ENCODE results near the gene INTS4.
"Not testable (repeated sequence)": the region's sequence is repeated elsewhere in the genome, so short reads cannot be mapped to it uniquely, and the experiment has no call there.

The INTS4 gene

DNA sequence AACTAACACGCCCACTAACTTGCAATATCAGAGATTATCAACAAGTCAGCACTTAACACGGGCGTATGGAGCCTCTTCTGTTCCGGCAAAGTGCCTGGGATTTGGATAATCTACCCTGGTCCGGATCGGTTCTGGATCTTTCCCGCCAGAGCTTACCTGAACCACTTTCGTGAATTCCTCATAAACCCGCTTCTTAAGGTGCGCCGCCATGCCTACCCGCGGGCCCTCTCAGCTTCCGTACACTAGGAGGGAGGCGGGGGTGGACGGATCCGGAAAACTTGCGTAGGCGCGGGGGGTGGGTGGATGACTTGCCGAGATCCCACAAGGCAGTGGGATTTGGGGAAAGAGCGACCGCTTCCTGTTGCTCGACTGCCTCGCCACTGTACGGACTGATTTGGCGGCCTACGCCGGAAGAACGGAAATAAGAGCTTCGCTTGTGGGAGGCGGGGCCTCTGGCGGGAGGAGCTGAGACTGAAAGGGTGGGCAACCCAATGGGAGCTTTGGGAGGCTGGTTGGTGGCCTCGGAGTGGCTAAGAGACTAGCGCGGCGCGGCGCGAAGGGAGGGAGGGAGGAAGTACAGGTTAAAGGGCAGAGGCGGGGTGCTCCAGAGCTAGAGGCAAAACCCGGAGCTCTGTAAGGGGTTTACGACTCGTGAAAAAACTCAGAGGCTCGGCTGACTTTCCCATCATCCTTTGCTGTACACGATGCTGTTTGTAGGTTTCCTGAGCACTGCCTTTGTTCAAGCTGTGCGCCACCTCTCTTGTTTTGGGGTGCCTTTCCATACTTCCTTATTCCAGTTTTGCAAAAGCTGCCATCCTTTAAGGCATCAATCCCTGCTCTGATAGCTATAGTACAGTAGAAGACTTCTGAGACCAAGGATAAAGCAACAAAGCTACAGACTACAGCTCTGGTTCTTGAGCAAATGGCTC lies at the start of gene INTS4:
Gene INTS4 (minus strand): TSS at position 235 of the 929 bp plus-strand sequence. CDS start 25 bp downstream, at position 210.
- peak; percentile 100 for DNase-seq

- no peak for DNase-seq
Observed at GRCh38 chr11:78041843-78042440, 47.5 kb upstream of the INTS4 start.

DNA sequence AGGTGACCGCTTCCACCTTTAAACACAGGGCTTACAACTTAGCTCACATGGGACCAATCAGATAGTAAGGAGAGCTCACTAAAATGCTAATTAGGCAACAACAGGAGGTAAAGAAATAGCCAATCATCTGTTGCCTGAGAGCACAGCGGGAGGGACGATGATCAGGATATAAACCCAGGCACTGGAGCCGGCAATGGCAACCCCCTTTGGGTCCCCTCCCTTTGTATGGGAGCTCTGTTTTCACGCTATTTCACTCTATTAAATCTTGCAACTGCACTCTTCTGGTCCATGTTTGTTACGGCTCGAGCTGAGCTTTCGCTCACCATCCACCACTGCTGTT lies 46.9 kb upstream of the INTS4 start:
- DNase-seq: not testable (repeated sequence)

DNA sequence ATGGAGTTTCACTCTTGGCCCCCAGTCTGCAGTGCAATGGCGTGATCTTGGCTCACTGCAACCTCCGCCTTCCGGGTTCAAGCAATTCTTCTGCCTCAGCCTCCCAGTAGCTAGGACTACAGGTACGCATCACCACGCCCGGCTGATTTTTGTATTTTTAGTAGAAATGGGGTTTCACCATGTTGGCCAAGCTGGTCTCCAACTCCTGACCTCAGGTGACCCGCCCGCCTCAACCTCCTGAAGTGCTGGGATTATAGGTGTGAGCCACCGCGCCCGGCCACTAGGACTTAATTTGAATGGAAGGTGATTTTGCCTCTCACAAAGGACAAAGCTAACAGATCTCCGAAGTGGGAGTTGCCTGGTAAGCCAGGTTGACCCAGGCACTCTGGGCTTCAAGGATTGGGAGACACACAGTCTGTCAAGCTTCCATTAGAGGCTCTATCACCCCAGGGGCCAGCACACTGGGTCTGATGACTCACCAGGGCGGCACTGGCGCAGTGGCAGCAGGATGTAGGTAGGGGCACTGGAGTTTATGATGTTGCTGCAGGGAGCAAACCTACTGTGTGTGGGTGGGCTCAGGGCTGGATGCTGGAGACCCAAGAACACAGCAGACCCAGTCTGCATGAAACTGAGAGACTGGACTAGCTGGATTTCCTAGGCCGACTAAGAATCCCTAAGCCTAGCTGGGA lies 46.4 kb upstream of the INTS4 start:
- DNase-seq: peak; percentile 43

DNA sequence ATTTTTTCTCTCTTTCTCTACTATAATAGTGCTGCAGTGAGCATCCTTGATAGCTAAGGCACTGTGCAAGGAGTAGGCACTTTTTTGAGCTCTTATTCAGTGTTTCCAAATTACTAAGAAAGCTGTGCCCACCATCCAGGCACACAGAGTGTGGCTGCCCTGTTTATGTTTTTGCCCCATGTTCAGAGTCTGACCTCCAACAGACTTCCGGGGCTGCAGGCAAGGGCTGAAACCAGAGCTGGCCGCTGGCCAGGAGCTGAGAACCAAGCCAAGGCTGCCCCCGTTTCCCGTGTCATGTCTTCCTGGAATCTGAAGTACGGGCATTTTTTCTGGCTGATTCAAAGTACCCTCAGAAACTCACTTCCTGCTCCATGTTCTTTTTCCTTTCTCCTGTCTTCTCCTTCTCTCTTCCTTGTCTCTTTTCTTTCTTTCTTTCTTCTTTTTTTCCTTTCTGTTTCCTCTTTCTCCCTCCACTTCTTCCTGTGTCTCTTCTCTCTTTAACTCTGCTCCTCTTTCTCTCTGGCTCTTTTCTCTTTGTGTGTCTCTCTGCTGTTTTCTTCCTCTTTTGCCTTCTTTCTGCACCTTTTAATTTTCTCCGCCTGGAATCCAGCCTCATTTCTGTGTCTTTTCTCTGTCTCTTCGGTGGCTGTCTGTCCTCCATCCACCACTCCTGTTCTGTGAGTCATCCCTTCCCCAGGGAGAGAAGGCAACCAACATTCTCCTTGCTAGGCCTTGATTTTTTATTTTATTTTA lies 45.6 kb upstream of the INTS4 start:
- peak; percentile 92 for DNase-seq

DNA sequence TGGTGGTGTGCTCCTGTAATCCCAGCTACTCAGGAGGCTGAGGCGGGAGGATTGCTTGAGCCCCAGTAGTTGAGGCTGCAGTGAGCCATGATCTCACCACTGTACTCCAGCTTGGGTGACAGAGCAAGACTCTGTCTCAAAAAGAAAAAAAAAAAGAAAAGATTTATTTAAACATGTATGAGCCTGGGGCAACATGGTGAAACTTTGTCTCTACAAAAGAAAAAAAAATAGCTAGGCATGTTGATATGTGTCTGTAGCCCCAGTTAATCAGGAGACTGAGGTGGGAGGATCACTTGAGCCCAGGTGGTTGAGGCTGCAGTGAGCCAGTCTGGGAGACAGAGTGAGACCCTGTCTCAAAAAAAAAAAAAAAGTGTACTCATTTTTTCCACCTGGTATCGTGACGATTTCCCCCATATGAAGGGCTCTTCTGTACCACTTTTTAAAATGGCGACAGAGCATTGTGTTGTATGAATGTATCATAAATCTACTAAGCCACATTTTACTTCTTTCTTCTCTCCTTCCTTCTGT lies 45.0 kb upstream of the INTS4 start:
- no peak for DNase-seq

DNA sequence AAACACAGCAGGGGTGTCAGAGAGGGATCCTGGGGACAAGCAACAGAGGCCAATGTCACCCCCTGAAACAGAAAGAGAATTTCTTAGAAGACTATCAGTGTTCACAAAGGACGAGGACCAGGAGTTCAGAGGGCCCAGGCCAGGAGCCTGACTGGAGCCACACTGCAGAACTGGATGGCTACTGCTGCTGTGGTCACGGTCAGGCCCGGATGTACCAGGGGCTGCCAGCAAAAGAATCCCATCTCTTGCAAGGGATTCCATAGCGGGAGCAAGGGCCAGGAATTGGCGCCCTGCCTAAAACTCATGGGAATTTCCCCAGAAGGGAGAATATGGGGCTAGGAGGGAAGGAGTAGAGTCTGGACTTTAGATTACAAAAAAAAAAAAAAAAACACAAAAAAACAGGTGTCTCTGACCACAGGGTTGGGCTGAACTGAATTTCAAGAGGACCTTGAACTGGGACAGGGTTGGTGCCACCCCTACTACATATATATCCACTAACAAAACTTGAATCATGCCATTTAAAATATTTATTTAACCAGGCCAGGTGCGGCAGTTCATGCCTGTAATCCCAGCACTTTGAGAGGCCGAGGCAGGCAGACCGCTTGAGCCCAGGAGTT lies 44.3 kb upstream of the INTS4 start:
- DNase-seq: peak; percentile 80

GRCh38 chr11:78037825-78038620 lies 43.6 kb upstream of the INTS4 start:
- no peak for DNase-seq

GRCh38 chr11:78037056-78037455 lies 42.6 kb upstream of the INTS4 start:
- DNase-seq: peak; percentile 45

DNA sequence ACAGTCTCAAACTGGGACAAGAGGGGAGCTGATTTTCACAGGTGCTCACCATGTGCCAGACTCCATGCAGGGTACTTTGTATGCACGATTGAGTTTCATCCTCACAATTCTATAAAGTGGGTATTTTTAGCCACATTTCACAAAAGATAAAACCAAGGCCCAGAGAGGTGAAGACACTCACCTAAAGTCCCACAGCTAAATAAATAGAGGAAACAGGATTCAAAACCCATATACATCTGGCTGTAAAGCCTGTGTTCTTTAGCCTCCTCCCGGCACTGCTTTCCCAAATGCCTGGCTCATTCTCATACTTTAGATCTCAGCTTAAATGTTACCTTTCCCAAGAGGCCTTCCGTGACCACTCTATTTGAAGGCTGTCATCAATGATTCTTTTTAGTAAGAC lies 41.8 kb upstream of the INTS4 start:
- DNase-seq: no peak

- DNase-seq: no peak
Observed at GRCh38 chr11:78034623-78035022, 40.2 kb upstream of the INTS4 start.

DNA sequence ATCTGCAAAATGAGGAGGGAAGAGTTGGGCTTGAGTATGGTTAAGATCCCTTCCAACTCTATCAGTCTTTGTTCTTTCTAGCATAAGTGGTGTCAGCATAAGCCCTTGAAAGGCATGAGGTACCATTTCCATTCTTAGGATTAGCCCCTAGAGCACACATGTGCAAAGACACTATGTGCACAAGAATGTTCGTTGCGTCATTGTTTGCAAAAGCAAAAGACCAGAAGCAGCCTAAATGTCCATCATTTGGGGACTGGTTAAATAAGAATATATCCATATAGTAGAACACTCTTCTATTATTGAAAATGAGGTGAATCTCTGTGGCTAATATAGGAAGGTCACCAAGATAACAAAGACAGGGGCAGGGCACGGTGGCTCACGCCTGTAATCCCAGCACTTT lies 38.6 kb upstream of the INTS4 start:
- no peak for DNase-seq

- DNase-seq: peak; percentile 56
Observed at GRCh38 chr11:78032090-78032489, 37.6 kb upstream of the INTS4 start.

GRCh38 chr11:78031629-78032028 lies 37.2 kb upstream of the INTS4 start:
- DNase-seq: no peak

DNA sequence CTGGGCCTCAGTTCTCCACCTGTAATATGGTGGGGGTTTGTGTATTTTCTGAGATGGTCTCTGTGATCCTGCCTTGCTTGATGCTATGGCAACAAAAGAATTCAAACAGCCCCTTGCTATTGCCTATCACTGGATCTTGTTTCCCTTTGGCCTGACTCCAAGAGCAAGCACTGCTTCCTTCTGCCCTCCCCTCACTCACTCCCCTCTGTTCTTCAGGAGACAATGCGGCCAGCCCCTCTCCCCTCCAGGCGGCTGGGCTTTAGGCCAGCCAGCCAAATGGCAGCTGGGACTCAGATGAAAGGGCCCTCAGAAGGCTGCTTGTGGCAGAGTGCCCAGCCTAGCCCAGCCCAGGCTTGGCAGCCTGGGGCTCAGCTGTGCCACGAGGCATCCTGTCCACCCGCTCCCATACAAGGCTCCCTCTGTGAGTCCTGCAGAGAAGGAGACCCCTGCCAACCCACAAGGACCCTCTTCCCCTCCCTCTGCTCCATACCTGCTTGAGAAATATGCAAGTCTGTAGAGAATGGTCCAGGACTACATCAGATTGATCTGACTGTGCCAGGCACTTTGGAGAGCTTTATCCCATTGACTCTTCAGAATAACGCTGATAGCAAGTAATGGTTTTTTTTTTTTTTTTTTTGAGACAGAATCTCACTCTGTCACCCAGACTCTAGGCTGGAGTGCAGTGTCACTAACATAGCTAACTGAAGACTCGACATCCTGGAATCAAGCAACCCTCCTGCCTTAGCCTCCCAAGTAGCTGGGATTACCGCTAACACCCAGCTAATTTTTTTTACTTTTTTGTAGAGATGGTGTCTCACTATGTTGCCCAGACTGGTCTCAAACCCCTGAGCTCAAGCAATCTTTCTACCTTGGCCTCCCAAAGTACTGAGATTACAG lies 36.2 kb upstream of the INTS4 start:
- peak; percentile 28 for DNase-seq

DNA sequence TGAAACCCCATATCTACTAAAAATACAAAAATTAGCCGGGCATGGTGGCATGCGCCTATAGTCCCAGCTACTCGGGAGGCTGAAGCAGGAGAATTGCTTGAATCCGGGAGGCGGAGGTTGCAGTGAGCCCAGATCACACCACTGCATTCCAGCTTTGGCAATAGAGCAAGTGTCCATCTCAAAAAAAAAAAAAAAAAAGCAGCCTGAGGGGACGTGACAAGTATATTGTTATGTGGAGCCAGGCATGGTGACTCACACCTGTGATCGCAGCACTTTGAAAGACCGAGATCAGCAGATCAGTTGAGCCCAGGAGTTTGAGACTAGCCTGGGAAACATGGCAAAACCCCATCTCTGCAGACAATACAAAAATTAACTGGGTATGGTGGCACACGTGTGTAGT lies 34.0 kb upstream of the INTS4 start:
- DNase-seq: not testable (repeated sequence)

GRCh38 chr11:78027759-78028158 lies 33.3 kb upstream of the INTS4 start:
- DNase-seq: no peak

DNA sequence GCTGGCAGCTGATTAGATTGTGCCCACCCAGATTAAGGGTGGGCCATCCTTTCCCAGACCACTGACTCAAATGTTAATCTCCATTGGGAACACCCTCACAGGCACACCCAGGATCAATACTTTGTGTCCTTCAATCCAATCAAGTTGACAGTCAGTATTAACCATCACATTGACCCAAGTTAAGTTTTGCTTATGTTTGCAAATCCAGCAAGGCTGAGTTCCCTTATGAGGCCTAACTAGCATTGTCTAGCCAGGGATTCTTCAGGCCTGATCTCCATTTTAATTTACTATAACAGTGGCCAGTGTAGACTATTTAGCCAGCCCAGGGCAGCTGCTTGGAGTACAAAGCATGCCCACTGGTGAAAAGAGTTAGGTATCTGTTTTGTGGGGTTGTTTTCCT lies 30.9 kb upstream of the INTS4 start:
- DNase-seq: no peak

GRCh38 chr11:78023426-78023825 lies 29.0 kb upstream of the INTS4 start:
- DNase-seq: no peak

All from NCI-H226 (cell line).